ENCODE measurements around the gene HPSE2.
"Not testable (repeated sequence)": the region's sequence is repeated elsewhere in the genome, so short reads cannot be mapped to it uniquely, and the experiment has no call there.

The HPSE2 gene

DNA sequence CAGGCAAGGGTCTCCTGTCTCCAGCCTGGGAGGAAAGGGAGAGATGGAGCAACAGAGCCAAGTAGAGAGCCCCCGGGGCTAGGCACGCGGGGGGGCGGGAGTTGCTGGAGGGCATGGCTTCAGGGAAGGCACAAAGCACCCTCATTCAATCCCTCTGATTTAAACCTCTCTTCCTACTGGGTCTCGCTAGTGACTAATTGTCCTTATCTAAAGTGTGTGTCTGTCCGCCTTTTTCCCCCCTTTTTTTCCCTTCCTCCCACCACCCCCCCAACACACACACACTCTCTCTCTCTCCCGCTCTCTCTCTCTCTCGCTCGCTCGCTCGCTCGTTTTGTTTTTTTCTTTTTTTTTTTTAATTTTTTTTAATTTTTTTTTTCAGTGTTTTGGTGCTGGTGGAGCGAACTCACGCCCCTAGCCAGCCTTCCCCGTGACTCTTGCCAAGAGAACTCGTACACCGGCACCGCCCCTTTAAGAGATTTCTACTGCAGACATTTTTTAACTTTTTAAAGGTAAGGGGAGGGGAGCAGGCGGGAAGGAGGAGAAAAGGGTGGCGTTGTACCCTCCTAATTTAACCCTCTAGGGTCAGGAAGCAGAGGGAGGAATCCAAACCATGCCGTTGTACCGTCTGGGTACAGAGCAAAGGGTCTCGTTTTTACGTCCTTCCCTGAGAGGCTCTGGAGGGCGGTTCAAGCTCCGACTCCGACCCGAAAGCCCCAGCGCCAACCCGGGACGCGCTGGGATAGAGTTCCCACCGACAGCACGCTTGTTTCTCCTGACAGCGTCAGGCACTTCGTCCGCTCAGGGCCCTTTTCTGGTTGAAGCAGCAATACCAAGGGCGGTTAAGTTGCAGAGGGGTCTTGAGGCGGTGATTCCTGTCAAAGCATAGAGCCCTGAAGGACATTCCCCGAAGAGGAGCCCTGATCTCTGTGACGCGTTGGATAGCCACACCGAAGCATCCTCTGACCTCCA, at the start of gene HPSE2:
HPSE2 (minus strand) TSS at position 195 of the 969 bp plus-strand sequence.
- no peak for DNase-seq (ENCODE audit: low read depth, low spot score)

DNA sequence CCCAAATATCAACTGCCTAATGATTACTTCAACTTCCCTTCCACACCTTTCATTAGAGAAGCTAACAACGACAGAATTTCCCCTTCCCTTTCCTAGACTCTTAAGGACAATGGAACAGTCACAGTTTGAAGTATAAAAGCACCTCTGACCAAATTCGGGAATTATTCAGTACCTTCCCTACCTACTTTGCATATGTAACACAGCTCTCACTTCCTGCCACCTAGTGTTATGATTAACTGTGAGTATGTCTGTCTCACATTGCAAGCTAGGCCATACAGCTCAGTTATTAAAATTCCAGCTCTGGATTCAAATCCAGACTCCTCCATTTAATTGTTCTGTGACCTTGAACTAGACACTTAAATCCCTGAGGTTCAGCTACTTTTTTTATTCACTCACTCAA, 44.8 kb upstream of the HPSE2 start:
- no peak for DNase-seq (ENCODE audit: low read depth, low spot score)

DNA sequence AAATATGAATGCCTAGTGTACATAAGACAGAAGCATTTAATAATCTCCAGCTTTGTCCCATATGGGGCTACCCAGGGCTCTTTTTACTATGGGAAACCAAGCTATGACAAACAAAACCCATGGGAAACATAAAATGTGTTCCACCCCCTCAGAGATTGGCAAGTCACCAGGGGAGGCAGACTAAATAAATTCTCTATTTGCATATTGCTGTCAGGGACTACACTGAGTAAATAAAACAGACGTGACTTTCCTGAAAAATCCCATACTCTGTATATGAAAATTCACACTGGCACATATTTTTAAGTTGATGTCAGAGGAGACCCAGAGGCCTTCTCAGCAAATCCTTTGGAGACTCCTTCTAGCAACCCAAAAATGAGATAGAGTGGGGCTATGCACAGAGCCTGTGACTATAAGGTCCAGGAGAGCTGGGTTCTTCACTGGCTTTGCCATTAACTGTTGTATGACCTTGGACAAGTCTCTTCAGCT, 44.0 kb upstream of the HPSE2 start:
- DNase-seq (ENCODE audit: low read depth, low spot score): no peak

DNA sequence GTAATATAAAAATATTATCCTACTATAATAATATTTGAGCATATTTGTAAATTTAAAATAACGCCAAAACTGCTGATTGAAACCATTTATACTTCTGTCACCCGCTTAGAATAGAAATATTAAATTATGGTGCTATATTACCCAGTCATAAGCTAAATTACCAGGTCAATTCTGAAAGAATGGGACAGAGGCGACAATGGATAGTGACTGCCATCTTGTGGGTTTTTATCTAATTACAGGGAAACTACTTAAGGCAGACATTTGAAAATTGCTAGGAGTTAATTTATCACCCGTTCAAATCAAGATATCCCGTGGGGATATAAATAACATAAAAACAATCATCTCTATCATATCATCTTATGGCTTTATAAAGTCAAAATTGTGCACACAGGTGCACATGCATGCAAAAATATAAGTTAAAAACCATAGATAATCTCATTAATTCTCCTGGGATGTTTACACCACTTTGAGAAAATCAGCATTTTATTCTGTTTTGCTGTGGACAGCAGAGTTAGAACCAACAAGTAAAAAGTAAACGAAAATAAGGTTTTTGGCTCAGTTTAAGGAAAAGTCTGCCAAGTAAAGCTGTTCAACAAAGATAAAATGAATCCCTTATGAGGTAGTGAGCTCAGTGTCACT, 41.3 kb upstream of the HPSE2 start:
- no peak for DNase-seq (ENCODE audit: low read depth, low spot score)

DNA sequence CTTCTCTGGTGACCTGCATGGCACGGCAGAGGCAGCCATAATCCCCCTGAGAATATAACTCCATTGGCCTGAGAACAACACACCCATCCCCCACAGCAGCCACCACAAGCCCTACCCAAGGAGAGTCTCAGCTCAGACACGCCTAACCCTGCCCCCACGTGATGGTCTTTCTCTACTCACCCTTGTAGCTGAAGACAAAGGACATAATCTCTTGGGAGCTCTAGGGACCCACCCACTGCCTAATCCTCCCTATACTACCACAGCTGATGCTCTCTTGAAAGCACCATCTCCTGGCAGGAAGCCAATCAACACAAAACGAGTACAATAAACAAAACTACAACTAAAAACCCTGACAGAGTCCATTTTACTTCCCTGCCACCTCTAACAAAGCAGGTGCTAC, 30.7 kb upstream of the HPSE2 start:
- no peak for DNase-seq (ENCODE audit: low read depth, low spot score)

DNA sequence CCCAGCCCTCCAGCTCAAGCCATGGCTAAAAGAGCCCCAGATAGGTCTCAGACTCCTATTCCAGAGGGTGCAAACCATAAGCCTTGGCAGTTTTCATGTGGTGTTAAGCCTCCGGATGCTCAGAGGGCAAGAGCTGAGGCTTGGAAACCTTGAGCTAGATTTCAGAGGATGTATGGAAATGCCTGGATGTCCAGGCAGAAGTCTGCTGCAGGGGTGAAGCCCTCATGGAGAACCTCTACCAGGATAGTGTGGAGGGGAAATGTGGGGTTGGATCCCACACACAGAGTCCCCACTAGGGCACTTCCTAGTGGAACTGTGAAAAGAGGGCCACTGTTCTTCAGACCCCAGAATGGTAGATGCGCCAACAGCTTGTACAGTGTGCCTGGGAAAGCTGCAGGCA, 13.2 kb upstream of the HPSE2 start:
- DNase-seq (ENCODE audit: low read depth, low spot score): no peak

DNA sequence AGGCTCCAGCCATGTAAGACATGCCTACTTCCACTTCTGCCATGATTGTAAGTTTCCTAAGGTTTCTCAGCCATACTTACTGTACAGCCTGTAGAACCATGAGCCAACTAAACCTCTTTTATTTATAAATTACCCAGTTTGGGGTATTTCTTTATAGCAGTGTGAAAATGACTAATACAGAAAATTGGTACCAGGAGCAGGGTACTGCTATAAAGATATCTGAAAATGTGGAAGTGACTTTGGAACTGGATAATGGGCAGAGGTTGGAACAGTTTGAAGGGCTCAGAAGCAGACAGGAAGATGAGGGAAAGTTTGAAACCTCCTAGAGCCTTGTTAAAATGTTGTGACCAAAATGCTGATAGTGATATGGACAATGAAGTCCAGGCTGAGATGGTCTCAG, 12.2 kb upstream of the HPSE2 start:
- not testable (repeated sequence) for DNase-seq (ENCODE audit: low read depth, low spot score)

DNA sequence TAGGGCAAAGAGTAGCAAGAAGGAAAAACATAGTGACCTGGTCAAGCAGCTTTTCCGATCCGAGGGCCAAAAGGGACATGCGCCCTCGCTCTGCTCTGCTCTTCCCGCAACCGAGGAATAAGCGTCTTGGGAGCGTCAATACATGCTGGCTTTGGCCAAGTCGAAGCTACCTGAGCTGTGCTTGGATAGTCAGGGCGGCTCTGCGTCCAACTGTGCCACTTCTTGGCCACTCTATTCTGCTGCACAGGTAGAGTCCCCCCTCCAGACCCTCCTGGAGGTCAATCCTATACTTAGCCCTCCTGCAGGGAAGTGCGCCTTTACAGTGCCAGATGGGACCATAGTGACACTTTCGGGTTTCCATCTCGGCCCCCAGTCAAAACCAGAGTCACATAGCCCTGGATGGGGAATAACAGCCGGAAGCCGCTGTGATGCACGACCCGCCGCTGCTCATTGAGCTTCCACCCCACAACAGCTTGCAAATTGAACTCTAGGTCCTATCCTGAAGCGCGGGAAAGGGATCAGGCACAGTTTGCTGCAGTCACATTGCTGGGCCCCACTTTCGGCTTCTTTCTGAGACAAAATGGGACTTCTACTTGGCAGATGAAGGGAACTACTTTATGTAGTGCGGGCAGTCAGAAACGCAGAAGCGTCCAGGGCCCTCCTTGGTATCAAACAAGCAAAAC, 1.1 kb upstream of the HPSE2 start:
- DNase-seq (ENCODE audit: low read depth, low spot score): no peak

DNA sequence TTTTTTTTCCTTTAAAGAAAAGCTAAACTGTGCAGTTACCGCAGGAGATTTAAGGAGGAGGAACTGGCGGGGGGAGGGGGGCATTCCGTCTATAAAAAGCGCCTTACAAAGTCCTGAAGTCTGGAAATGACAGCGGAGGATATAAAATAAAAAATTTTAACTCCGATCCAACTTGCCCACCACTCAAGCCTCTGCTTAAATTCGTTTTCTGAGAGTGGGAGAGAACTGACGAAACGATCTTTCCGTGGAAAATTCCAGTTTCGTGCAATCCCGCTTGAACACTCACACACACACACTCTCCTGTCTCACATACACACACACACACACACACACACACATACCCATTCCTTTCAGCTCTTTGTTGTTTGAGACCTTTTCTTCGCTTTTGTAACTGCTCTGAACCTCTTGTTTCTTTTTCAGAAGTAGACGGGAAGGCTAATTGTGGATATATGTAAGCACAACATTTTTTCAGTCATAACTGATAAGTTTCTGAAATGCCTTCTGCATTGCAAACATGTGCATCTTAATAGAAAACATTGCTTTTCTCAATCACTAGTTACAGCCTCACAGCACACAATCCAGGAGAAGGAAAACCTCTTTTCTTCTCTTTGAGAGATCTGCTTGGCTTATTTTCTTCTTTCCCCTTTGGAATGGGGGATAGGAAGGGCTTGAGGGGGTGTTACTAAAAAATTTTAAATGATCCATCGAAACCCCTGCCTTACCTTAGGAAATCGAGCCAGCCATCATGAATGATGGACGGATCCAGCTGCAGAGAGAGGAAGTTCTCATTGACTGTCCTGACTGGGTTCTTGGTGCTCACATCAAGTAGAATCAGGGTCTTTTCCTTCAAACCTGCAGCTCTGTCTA, 628 bp downstream of the HPSE2 start:
- DNase-seq (ENCODE audit: low read depth, low spot score): no peak

DNA sequence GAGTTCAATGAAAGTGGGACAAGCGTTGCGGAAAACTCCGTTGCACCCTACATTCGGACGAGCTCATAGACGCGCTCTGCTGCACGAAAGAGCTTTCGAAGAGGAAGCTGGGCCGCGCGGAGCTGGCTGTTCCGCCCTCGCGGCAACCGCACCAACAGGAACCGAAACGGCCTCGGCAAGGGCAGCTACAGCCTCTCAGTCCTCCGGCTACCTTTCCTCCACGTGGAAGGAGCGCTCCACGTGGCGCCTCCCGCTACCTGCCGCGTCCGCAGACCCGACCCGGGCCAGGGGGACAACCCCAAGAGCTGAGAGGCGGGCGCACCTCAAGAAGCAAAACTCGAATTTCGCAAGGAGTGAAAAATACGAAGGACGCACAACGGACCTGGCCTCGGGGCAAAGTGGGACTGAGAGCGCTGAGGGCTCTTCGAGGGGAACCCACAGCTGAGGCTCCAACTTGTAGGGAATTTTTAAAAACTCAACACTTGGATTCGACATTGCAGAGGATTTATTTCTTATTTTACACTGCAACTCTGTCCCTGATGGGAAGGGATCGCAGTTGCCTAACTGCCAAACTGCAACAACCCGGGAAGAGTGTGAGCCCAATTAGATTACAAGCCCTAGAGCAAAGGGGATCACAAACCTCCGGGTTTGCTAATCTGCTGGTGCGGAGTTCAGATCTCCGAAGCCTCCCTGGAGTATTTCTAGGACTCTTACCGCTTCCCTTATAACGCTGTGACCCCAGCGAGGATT, 1.4 kb downstream of the HPSE2 start:
- peak; percentile 3 for DNase-seq (ENCODE audit: low read depth, low spot score)

DNA sequence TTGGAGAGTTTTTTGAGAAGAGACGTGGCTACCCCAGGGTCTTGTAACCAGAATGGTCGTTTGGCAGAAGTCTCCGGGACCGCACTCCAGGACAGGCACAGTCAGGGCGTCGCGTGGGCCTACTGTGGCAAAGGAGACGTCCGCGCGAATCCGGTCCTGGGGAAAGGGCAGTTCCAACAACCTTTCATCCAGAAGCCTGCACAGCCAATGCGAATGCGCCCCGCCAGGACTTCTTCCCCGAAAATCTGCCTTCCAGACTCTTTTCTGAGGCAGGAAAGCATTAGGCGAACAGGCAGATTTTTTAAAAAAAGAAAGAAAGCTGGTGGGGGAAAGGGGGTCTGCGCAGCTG, 2.0 kb downstream of the HPSE2 start:
- no peak for DNase-seq (ENCODE audit: low read depth, low spot score)

DNA sequence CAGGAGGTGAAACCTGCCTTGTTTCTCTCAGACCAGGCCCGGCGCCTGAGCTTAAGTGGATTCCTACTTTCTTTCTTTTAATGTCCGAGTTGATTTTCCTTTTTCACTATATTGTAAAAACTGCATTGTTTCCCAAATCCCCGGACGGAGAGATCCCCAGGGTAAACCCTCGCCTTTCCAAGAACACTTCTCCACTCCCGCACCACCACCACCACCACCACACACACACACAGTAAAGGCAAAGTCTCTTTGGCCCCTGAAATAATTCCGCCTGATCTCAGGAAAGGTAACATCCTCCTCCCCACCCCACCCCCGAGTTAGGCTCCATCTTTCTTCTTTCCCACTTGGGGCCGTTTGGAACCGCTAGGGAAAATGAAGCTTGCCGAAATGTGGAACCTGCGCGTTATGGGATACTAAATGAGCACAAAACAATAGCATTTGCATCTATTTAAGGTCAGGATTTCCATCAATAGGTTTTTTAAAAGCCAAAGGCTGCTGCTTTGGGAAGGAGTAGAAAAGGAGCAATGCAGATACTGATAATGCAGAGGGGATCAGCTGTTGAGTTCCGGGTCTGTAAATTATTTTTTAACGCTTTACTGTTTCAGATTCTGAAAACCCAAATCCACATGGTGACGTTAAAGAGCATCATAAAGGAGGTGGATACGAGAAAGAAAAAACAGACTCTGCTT, 2.5 kb downstream of the HPSE2 start:
- no peak for DNase-seq (ENCODE audit: low read depth, low spot score)

DNA sequence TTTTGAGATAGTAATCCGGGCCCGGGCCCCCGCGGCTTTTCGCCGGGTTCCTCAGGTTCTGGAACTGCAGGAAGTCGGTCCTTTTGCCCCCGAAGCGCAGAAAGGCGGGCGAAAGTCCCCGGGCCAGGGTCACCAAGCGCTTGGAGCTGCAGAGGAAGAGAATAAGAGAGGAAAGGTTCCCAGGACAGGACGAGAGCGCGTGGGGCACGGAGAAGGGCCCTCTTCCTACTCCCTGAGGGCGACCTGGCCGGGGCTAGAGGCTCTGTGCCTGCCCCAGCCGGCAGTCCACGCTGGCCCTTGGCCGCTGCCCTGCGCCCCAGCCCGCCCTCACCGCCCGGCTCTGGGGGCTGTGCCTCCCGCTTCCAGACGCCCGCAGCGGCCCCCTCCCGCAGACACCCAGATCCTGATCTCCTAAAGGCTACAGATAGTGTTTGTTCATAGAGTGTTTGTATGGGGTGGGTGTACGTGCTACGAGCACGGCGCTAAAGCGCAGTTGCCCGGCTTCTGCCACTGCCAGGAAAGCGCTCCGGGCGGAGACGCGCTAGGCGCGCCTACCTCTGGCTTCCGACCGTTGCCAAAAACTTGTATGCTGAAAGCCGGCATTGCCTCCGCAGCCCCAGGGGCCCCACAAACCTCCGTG, 3.2 kb downstream of the HPSE2 start:
- DNase-seq (ENCODE audit: low read depth, low spot score): no peak

DNA sequence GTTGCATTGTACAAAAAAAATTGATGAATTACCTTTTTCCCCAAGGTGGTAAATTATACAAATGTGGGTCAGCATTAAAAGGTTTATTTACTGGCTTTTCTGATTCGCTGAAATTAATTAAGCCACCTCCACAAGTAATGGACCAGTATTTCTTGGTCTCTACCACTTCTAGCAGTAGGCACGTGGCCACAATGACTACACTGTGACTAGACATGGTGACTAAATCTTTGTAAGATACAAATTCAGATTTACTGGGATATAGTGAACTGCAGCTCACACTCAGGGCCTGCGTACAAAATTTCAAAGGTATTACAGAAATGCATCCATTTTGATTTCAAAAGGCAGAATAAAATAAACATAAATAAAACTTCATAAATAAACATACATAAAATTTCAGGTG, 10.9 kb downstream of the HPSE2 start:
- DNase-seq (ENCODE audit: low read depth, low spot score): no peak

DNA sequence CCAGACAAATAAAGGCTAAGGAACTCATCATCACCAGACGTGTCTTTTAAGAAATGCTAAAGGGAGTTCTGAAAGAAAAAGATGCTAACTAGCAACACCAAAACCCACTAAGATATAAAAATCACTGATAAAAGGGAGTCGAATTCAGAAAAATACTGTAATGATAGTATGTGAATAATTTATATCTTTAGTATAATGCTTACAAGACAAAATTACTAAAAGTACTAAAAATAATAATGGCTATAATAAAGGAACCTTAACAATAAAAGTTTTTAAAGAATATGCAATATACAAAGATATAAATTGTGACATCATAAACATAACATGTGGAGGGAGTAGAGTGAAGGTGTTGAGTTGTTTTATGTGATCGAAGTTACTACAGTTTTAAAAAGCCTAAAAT, 28.3 kb downstream of the HPSE2 start:
- no peak for DNase-seq (ENCODE audit: low read depth, low spot score)

DNA sequence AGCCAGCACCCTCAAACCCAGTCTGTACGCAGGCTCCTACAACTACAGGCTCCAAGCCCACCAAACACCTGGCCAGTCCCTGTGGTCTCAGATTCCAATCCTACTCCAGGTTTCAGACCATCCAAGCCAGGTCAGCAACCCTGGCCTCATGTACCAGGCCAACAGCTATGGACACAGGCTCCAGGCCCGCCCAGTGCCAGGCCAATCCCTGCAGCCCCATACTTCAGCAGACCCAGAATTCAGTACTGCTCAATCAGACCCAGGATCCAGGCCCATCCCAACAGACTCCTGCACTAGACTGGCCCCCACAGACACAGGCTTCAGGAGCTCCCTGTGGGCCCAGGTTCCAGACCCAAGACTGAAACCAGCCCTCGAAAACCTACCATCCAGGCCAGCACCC, 32.3 kb downstream of the HPSE2 start:
- no peak for DNase-seq (ENCODE audit: low read depth, low spot score)

DNA sequence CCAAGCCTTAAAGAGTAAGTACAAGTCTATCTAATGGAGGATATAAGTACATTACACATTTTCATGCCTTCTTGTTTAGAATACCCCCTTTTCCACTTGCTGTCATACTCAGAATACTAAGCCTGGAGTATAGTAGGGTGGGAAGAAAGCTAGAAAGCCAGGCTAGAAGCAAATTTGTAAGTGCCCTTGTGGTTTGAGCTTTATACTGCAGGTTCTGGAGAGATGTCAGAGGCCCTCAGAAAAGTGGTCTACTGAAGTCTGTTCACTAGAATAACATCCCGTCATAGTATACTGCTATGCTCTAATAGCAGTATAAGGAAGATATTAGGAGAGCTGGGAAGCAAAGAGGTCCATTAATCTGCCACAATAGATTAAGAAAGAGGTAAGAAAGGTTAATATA, 62.7 kb downstream of the HPSE2 start:
- DNase-seq (ENCODE audit: low read depth, low spot score): no peak

DNA sequence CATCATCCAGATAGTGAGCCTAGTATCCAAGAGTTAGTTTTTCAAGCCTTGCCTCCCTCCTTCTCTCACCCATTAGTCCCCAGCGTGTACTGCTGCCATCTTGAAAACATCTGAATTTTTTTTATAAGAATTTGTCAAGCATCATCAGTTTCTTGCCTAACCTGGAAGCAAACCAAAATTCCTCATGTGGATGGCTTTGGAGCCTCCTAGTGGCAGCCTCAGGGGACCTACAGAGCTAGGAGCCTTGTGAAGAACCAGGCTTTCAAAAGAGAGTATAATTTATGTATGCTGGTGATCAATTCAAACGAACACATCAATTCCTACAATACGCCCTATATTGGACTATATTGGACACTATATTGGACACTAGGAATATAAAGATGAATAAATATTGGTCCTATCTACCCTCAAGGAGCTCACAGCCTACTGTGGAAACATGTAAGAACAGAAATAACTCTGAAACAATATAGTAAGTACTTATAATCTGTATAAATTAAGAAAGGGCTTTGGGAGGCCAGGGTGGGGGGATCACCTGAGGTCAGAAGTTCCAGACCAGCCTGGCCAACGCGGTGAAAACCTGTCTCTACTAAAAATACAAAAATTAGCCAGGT, 63.4 kb downstream of the HPSE2 start:
- DNase-seq (ENCODE audit: low read depth, low spot score): no peak

DNA sequence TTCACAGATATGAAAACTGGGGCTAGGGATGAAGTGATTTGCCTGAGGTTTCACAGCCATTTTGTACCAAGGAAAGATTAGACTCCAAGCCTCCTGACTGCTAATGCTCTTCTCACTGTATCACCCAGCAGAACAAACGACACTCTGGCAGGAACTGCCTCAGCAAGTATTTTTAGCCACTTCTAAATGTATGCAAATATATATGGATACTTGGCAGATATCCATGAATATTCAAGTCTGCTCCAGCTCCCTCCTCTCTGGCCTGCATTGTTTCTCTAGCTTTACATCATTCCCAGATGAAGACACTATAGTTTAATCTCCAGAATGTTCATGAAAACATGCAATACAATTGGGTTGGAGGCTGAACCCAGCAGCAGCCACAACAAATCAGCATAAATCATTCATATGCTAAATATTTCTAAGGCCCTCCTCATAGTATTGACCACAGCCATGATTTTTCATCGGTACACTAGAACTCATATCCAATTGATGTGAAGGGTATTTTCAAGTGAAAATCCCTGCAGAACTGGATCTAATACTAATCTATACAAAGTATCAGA, 65.5 kb downstream of the HPSE2 start:
- no peak for DNase-seq (ENCODE audit: low read depth, low spot score)
